ENCODE data around the gene MBOAT2.

DNA sequence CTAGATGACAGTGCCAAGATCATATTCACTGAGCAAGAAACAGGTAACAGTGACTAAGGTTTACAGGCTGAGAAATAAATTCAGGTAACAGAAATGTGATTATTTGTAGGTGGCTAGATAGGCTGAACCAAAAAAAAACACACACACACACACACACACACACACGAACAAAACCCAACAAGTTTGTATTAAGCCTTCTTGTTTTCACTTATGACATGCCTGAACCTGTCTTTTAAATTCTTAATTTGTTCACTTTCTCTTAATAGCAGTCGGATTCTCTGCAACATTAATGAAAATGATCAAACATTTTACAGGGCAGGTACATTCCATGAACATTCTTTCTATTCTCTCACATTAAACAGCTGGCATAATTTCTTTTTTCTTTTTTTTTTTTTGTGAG lies 147.3 kb downstream of the MBOAT2 start:
- TF ChIP-seq, protein P1, sequence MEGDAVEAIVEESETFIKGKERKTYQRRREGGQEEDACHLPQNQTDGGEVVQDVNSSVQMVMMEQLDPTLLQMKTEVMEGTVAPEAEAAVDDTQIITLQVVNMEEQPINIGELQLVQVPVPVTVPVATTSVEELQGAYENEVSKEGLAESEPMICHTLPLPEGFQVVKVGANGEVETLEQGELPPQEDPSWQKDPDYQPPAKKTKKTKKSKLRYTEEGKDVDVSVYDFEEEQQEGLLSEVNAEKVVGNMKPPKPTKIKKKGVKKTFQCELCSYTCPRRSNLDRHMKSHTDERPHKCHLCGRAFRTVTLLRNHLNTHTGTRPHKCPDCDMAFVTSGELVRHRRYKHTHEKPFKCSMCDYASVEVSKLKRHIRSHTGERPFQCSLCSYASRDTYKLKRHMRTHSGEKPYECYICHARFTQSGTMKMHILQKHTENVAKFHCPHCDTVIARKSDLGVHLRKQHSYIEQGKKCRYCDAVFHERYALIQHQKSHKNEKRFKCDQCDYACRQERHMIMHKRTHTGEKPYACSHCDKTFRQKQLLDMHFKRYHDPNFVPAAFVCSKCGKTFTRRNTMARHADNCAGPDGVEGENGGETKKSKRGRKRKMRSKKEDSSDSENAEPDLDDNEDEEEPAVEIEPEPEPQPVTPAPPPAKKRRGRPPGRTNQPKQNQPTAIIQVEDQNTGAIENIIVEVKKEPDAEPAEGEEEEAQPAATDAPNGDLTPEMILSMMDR (conservative IDR thresholded peaks at IDR 0.05; ENCODE audit: low read length), result no peak
- TF ChIP-seq EZH2phosphoT487 (IDR thresholded peaks at IDR 0.05; ENCODE audit: borderline replicate concordance), result no peak

Measured in Loucy (cell line).